GM12878 (cell line): ENCODE results near the gene WFDC12.

Experiments used
- ATF7 ChIP-seq: fragments of 450-650 bp; IDR thresholded peaks from 2 replicates; pipeline ENCODE4 v1.6.1; 2016; ENCODE audit warnings: low read depth, mild to moderate bottlenecking
- BHLHE40 ChIP-seq, 2 experiments: fragments of 450-650 bp in 1 of 2; IDR thresholded peaks; 2 replicates each; pipeline ENCODE4 v1.6.1; 2011 to 2017; ENCODE audit warnings: low read depth in 2 of 2, borderline replicate concordance in 1 of 2, improper control_type of control experiment in 1 of 2, low read length in 1 of 2, mild to moderate bottlenecking in 1 of 2
- ESRRA ChIP-seq: IDR thresholded peaks from 2 replicates; pipeline ENCODE4 v1.6.1; 2012; ENCODE audit warnings: mild to moderate bottlenecking, low read length, improper control_type of control experiment
- HDGF ChIP-seq: fragments of 450-650 bp; IDR thresholded peaks from 2 replicates; pipeline ENCODE4 v1.6.1; 2016; ENCODE audit warnings: antibody characterized with exemption
- JUNB ChIP-seq: IDR thresholded peaks from 2 replicates; pipeline ENCODE4 v1.6.1; 2016; ENCODE audit warnings: antibody characterized with exemption, mild to moderate bottlenecking
- POLR2A ChIP-seq: IDR thresholded peaks from 2 replicates; pipeline ENCODE4 v1.6.1; 2011; ENCODE audit warnings: low read depth, mild to moderate bottlenecking, low read length
- POLR2AphosphoS2 ChIP-seq: IDR thresholded peaks from 2 replicates; pipeline ENCODE4 v1.6.1; 2011; ENCODE audit warnings: low read depth, mild to moderate bottlenecking, low read length, improper control_type of control experiment, moderate library complexity
- RCOR1 ChIP-seq: conservative IDR thresholded peaks from 2 replicates; pipeline ENCODE4 v1.6.1; 2012; ENCODE audit warnings: low read depth, low read length, improper control_type of control experiment
- ZSCAN29 ChIP-seq: fragments of 450-650 bp; IDR thresholded peaks from 2 replicates; pipeline ENCODE4 v1.6.1; 2017; ENCODE audit warnings: mild to moderate bottlenecking, moderate library complexity
- TF ChIP-seq, protein P1 (sequence below): IDR thresholded peaks from 2 replicates; pipeline ENCODE4 v1.6.1; 2012; ENCODE audit warnings: low read length, inconsistent platforms

GRCh38 chr20:45115386-45115774 is 8.9 kb downstream of the WFDC12 start:
- TF ChIP-seq BHLHE40 (IDR thresholded peaks at IDR 0.05; ENCODE audit: borderline replicate concordance in 1 of 2, low read depth in 2 of 2, low read length in 1 of 2) (no peak), ESRRA (no peak), JUNB (no peak), ZSCAN29 (no peak), RCOR1 (no peak), HDGF (no peak), POLR2AphosphoS2 (no peak), ATF7 (no peak), POLR2A (no peak)
- TF ChIP-seq, protein P1, sequence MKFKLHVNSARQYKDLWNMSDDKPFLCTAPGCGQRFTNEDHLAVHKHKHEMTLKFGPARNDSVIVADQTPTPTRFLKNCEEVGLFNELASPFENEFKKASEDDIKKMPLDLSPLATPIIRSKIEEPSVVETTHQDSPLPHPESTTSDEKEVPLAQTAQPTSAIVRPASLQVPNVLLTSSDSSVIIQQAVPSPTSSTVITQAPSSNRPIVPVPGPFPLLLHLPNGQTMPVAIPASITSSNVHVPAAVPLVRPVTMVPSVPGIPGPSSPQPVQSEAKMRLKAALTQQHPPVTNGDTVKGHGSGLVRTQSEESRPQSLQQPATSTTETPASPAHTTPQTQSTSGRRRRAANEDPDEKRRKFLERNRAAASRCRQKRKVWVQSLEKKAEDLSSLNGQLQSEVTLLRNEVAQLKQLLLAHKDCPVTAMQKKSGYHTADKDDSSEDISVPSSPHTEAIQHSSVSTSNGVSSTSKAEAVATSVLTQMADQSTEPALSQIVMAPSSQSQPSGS, result no peak
